Vagina (tissue), 2 donors: ENCODE measurements around the gene SPIB.

Experiments
- POLR2A ChIP-seq, 2 donors: fragments of 450-650 bp; IDR thresholded peaks; one replicate each; pipeline ENCODE4 v1.6.1; 2017; ENCODE audit warnings: antibody characterized with exemption in 2 of 2, mild to moderate bottlenecking in 2 of 2, moderate library complexity in 2 of 2
- TF ChIP-seq, protein P1 (sequence below), 3 experiments: fragments of 450-650 bp in 2 of 3; fragments of 200-600 bp in 1 of 3; sonication (generic) in 1 of 3; IDR thresholded peaks; one replicate each; pipeline ENCODE4 v1.5.1; 2017 to 2019; ENCODE audit warnings: antibody characterized with exemption in 3 of 3, mild to moderate bottlenecking in 2 of 3, moderate library complexity in 2 of 3

DNA sequence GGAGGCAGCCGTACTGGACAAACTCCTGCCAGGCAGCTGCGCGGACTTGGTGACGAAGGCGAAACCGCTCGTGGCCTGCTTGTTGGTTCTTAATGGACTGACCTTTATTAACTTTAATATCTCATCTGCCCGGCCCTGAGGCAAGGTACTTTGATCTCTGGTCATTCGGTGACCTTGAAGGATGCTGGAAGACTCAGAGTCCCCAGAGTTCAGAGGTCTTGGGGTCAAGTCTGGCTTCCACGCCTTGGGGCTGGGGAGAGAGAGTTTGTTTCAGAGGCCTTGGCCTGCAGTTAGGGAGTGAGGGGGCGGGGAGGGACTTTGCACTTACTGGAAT is 47.9 kb downstream of the SPIB start:
- TF ChIP-seq, protein P1, sequence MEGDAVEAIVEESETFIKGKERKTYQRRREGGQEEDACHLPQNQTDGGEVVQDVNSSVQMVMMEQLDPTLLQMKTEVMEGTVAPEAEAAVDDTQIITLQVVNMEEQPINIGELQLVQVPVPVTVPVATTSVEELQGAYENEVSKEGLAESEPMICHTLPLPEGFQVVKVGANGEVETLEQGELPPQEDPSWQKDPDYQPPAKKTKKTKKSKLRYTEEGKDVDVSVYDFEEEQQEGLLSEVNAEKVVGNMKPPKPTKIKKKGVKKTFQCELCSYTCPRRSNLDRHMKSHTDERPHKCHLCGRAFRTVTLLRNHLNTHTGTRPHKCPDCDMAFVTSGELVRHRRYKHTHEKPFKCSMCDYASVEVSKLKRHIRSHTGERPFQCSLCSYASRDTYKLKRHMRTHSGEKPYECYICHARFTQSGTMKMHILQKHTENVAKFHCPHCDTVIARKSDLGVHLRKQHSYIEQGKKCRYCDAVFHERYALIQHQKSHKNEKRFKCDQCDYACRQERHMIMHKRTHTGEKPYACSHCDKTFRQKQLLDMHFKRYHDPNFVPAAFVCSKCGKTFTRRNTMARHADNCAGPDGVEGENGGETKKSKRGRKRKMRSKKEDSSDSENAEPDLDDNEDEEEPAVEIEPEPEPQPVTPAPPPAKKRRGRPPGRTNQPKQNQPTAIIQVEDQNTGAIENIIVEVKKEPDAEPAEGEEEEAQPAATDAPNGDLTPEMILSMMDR (IDR thresholded peaks at IDR 0.05) = no peak
- TF ChIP-seq POLR2A (IDR thresholded peaks at IDR 0.05) = no peak
